ENCODE measurements around the gene PCSK4.

The PCSK4 gene

DNA sequence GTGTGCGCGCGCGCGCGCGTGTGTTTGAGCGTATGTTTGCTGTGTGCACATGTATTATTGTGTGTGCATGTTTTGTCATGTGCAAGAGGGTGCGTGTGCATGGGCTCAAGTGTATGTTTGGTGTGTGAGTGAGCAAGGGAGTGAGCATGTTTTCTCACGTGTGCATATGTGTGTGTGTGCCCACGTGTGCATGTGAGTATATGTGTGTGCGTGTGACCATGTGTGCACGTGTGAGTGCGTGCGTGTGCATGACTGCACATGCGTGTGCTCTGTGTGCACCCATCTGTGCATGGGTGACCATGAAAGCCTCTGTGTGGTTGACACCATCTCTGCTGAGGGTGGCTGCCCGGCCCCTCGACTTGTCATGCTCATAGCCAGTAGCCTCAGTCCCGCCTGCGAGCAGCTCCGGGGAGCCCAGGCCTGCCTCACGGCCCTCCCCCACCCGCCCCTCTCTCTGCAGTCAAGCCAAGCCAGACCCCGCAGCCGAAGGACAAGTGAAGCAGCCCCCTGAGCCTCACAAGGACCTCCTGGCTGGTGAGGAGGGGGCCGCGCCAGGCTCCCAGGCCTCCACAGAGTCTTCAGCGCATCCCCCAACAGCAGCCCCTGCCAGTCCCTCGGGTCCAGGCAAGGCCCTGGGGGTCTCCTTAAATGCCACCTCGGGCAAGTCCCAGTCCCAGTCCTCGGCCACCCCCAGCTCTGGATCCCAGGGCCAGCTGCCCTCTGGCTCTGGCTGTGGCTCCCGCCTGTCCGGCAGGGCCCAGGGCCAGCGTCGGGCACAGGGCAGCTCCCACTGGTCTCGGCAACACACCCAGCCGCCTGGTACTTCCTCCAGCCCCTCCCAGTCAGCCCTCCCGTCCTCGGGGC is 6.8 kb upstream of the PCSK4 start:
- DNase-seq (ENCODE audit: low read depth) = no peak
- TF ChIP-seq, protein P1, sequence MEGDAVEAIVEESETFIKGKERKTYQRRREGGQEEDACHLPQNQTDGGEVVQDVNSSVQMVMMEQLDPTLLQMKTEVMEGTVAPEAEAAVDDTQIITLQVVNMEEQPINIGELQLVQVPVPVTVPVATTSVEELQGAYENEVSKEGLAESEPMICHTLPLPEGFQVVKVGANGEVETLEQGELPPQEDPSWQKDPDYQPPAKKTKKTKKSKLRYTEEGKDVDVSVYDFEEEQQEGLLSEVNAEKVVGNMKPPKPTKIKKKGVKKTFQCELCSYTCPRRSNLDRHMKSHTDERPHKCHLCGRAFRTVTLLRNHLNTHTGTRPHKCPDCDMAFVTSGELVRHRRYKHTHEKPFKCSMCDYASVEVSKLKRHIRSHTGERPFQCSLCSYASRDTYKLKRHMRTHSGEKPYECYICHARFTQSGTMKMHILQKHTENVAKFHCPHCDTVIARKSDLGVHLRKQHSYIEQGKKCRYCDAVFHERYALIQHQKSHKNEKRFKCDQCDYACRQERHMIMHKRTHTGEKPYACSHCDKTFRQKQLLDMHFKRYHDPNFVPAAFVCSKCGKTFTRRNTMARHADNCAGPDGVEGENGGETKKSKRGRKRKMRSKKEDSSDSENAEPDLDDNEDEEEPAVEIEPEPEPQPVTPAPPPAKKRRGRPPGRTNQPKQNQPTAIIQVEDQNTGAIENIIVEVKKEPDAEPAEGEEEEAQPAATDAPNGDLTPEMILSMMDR (IDR thresholded peaks at IDR 0.05; ENCODE audit: low read depth, low read length, missing control alignments) = no peak
- no peak overlapping the region for H3K4me3 ChIP-seq (ENCODE audit: low read depth, low read length)
- in situ Hi-C loops (cut with HindIII; ENCODE audit: low sequenced_read_pairs) = no loop called here

DNA sequence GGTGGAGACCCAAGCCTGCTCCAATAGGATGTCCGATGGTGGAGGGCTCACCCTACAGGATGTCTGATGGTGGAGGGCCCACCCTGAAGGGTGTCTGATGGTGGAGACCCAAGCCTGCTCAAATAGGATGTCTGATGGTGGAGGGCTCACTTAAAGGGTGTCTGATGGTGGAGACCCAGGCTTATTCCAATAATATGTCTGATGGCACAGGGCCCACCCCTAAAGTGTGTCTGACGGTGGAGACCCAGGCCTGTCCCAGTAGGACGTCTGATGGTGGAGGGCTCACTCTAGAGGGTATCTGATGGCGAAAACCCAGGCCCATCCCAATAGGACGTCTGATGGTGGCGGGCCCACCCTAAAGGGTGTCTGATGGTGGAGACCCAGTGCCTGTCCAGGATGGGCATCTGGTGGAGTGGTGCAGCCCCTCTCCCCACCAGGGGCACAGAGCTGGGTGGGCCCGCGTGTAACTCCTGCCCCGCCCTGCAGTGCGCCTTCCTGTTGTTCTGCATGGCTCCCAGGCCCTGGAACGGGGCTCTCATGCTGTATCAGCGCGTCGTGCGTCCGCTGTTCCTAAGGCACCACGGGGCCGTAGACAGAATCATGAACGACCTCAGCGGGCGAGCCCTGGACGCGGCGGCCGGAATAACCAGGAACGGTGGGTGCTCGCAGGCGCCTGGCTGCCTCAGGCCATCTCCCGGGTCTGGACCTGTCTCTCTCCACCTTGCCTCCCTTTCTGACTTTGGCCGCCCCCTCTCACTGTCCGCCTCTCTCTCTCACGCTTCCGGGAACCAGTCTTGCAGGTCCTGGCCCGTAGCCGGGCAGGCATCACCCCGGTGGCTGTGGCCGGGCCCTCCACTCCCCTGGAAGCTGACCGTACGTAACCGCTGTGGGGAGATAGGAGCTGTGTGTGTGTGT is 5.9 kb upstream of the PCSK4 start:
- TF ChIP-seq, protein P1 (IDR thresholded peaks at IDR 0.05; ENCODE audit: low read depth, low read length, missing control alignments) = no peak
- no peak overlapping the region for H3K4me3 ChIP-seq (ENCODE audit: low read depth, low read length)
- no peak for DNase-seq (ENCODE audit: low read depth)
- in situ Hi-C loops (cut with HindIII; ENCODE audit: low sequenced_read_pairs) = no loop called here

- TF ChIP-seq, protein P1 (IDR thresholded peaks at IDR 0.05; ENCODE audit: low read depth, low read length, missing control alignments) = no peak
- H3K4me3 ChIP-seq (ENCODE audit: low read depth, low read length) = no peak overlapping the region
- in situ Hi-C loops (cut with HindIII; ENCODE audit: low sequenced_read_pairs) = no loop called here
- DNase-seq (ENCODE audit: low read depth) = no peak
These were observed 5.1 kb upstream of the PCSK4 start for GRCh38 chr19:1495051-1495798.

- in situ Hi-C loops (cut with HindIII; ENCODE audit: low sequenced_read_pairs) = no loop called here
- TF ChIP-seq, protein P1 (IDR thresholded peaks at IDR 0.05; ENCODE audit: low read depth, low read length, missing control alignments) = no peak
- no peak overlapping the region for H3K4me3 ChIP-seq (ENCODE audit: low read depth, low read length)
- no peak for DNase-seq (ENCODE audit: low read depth)
These were observed 4.1 kb upstream of the PCSK4 start for GRCh38 chr19:1494115-1494815.

DNA sequence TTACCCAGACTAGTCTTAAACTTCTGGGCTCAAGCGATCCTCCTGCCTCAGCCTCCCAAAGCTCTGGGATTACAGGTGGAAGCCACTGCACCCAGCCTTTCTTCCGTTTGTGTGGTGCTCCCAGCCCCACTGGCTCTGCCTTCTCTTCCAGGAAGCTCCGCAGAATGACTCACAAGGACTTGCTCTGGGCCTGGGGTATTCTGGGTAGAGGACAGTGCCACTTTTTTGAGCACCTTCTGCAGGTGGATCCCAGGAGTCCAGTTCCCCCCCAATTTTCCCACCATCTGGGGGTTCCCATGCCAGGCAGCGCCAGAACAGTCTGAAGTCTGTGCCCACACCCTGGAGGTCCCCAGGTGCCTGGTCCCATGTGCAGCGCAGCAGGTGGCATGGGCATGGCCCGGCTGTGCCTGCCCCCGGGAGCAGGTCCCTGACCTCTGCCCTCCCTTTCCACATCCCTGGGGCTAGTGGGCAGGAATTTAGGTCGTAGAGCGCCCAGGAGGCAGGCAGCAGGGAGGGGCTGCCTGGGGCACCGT is 2.4 kb upstream of the PCSK4 start:
- DNase-seq (ENCODE audit: low read depth) = no peak
- in situ Hi-C loops (cut with HindIII; ENCODE audit: low sequenced_read_pairs) = no loop called here
- no peak overlapping the region for H3K4me3 ChIP-seq (ENCODE audit: low read depth, low read length)
- TF ChIP-seq, protein P1 (IDR thresholded peaks at IDR 0.05; ENCODE audit: low read depth, low read length, missing control alignments) = no peak
